Testis (tissue), 3 donors: Measurements from ENCODE around the gene CALML6. TPM values are rescaled to one million over a fixed set of nuclear protein-coding genes. Genes with fewer than 3 reads are reported as not detected.

Experiments
- DNase-seq: peaks from one replicate; pipeline ENCODE4 v3.0.0-alpha.2; 2019
- H3K27ac ChIP-seq, 2 donors: fragments of 200-600 bp; sonication (generic); one replicate each; pipeline ENCODE4 v1.5.1; 2019
- H3K27me3 ChIP-seq: fragments of 200-600 bp; sonication (generic); one replicate; pipeline ENCODE4 v1.5.1; 2019
- H3K36me3 ChIP-seq: fragments of 200-600 bp; sonication (generic); one replicate; pipeline ENCODE4 v1.5.1; 2017; ENCODE audit warnings: low read depth; ENCODE audit errors: missing control alignments
- H3K4me1 ChIP-seq: fragments of 200-600 bp; sonication (generic); one replicate; pipeline ENCODE4 v1.5.1; 2019
- H3K4me3 ChIP-seq, 2 donors: fragments of 200-600 bp; sonication (generic); one replicate each; pipeline ENCODE4 v1.5.1; 2017 to 2019
- H3K9me3 ChIP-seq: fragments of 200-600 bp; sonication (generic); one replicate; pipeline ENCODE4 v1.5.1; 2017
- POLR2A ChIP-seq: fragments of 450-650 bp; IDR thresholded peaks from one replicate; pipeline ENCODE4 v1.6.1; 2017; ENCODE audit warnings: antibody characterized with exemption, mild to moderate bottlenecking, moderate library complexity
- WGBS, 2 donors: methylation state at CpG; one replicate each; pipeline ENCODE4 v1.1.5; 2018; 5-methylcytosine and 5-hydroxymethylcytosine counted together
- intact Hi-C: fragments of 100-400 bp; cut with DNase I; formaldehyde crosslinking; loops from one replicate; pipeline ENCODE4 v1.15.1; 2023; ENCODE audit warnings: low total_unique reads
- polyA plus RNA-seq: library from polyadenylated mRNA; stranded (reverse); fragments of 350-450 nt; fragmentation: Illumina TruSeq; extraction: RNeasy Lipid Tissue Mini Kit (QIAGEN cat#74804); gene quantifications from one replicate; pipeline ENCODE4 v1.2.3, GENCODE V29; 2014; ENCODE audit warnings: low read depth, low replicate concordance; ENCODE audit not compliant: insufficient read depth
- total RNA-seq, 2 donors: library from RNA; depleted of rRNA; stranded (reverse); fragments of >200 nt; gene quantifications; one replicate each; pipeline ENCODE4 v1.2.3, GENCODE V29; 2016
- TF ChIP-seq, protein P1 (sequence below), 3 experiments: fragments of 450-650 bp in 2 of 3; fragments of 200-600 bp in 1 of 3; sonication (generic) in 1 of 3; IDR thresholded peaks; one replicate each; pipeline ENCODE4 v1.5.1; 2016 to 2019; ENCODE audit warnings: antibody characterized with exemption in 3 of 3, mild to moderate bottlenecking in 2 of 3, moderate library complexity in 1 of 3

Gene CALML6
- total and polyA plus RNA-seq, 3 donors from 2014 or later = 0.96 to 2.1 (median 1.2) TPM

DNA sequence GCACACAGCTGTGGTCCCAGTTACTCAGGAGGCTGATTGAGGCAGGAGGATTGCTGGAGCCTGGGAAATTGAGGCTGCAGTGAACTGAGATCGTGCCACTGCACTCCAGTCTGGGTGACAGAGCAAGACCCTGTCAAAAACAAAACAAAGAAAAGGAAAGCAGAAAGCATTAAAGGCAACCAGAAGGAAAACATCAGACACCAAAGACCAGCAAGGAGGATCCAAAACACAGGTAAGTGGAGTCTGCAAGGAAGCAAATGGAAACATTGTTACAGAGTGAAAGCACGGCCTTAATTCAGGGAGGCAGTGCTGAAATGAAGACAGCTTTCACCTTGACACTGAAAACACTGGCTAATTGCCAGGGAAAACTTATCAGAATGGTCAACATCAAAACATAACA lies 47.7 kb downstream of the CALML6 start:
- Histone ChIP-seq H3K36me3 (no peaks in the 10 kb centered on the region), H3K27ac (no peak overlapping the region), H3K27me3 (no peaks in the 10 kb centered on the region), H3K9me3 (no peaks in the 10 kb centered on the region), H3K4me1 (peaks cover 4% of the 10 kb centered on the region), H3K4me3 (no peak overlapping the region)
- WGBS, 2 donors = 54 to 67% methylated on average over 2 of the region's 2 CpGs
- no peak for DNase-seq
- intact Hi-C loops = no loop called here
- no peak for TF ChIP-seq POLR2A
- TF ChIP-seq, protein P1, sequence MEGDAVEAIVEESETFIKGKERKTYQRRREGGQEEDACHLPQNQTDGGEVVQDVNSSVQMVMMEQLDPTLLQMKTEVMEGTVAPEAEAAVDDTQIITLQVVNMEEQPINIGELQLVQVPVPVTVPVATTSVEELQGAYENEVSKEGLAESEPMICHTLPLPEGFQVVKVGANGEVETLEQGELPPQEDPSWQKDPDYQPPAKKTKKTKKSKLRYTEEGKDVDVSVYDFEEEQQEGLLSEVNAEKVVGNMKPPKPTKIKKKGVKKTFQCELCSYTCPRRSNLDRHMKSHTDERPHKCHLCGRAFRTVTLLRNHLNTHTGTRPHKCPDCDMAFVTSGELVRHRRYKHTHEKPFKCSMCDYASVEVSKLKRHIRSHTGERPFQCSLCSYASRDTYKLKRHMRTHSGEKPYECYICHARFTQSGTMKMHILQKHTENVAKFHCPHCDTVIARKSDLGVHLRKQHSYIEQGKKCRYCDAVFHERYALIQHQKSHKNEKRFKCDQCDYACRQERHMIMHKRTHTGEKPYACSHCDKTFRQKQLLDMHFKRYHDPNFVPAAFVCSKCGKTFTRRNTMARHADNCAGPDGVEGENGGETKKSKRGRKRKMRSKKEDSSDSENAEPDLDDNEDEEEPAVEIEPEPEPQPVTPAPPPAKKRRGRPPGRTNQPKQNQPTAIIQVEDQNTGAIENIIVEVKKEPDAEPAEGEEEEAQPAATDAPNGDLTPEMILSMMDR (IDR thresholded peaks at IDR 0.05) = no peak

DNA sequence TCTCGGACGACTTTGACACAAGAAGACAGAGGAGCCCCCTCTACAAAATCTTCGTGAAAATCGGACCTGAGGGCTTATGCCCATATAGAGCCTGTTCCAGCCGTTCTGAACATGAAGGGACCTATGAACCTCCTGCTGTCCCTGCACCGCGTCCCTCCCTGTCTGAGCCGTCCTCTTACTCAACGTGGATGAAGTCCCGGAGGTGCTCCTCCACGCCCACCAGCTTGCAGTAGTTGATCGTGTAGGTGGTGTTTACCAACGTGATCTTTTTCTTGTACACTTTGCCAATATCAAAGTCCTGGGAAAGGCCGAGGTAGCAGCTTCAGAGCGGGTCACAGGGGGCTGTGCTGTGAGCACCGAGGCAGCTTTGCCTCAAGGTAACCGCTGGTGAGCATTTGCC lies 48.5 kb downstream of the CALML6 start:
- intact Hi-C loops = no loop called here

DNA sequence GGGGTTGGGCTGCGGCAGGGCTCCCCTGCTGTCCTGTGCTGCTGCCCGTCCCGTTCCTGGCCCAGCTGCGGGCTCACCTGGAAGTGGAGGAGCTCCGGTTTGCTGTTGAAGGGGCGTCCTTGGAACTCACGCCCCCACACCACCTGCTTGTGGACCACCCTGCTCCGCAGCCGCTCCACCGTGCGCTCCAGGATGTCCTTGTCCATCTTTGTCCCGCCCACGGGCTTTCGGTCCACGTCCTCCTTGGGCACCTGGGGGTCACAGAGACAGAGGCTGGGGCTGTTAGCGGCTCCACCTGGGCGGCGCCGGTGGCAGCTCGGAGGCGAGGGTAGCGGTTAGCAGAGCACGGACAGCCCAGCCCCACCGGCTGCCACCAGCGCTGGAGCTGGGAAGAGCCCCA lies 49.8 kb downstream of the CALML6 start:
- WGBS, 2 donors = 82% methylated on average over 25 of the region's 25 CpGs; no CpG with 5 or more reads in 1 of the 2 donors

More for the DNA sequence above, 48.5 kb downstream of the CALML6 start:
- Histone ChIP-seq H3K27ac (no peak overlapping the region), H3K9me3 (no peaks in the 10 kb centered on the region), H3K4me1 (peaks cover 4% of the 10 kb centered on the region), H3K27me3 (no peaks in the 10 kb centered on the region), H3K4me3 (no peak overlapping the region), H3K36me3 (no peaks in the 10 kb centered on the region)
- no peak for DNase-seq
- TF ChIP-seq, protein P1 (IDR thresholded peaks at IDR 0.05) = no peak
- TF ChIP-seq POLR2A = no peak
- 92 to 95% methylated on average over 17 of the region's 17 CpGs for whole genome bisulfite sequencing, 2 donors

DNA sequence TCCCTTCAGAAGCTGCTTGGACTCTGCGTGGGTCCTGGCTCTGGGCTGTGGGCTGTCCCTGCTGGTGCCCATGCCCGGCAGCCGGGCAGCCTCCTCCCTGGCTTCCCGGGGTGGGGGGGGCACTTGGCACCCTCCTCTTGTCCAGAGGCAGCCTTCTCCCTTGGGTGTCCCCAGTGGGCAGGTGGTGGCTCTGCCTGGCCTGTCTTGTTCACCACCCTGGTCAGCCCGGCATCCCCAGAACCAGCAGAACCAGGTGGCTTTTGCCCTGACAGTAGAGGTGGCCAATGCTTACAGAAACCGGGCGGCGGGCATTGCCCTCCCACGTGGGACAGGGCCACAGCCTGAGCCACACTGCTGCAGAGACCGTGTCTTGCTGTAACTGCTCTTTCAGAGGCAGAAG lies 50.5 kb downstream of the CALML6 start:
- TF ChIP-seq, protein P1 (IDR thresholded peaks at IDR 0.05) = no peak
- TF ChIP-seq POLR2A = no peak
- 71% methylated on average over 10 of the region's 10 CpGs; no CpG with 5 or more reads in 1 of the 2 donors for WGBS, 2 donors
- no peak overlapping the region for H3K4me3 ChIP-seq
- DNase-seq = no peak
- no peaks in the 10 kb centered on the region for H3K36me3 ChIP-seq
- H3K27ac ChIP-seq = no peak overlapping the region
- H3K9me3 ChIP-seq = no peaks in the 10 kb centered on the region
- no peaks in the 10 kb centered on the region for H3K4me1 ChIP-seq
- intact Hi-C loops = no loop called here
- no peaks in the 10 kb centered on the region for H3K27me3 ChIP-seq

More for the DNA sequence above, 49.8 kb downstream of the CALML6 start:
- Histone ChIP-seq H3K36me3 (no peaks in the 10 kb centered on the region), H3K4me3 (no peak overlapping the region), H3K9me3 (no peaks in the 10 kb centered on the region), H3K27me3 (no peaks in the 10 kb centered on the region), H3K4me1 (peaks cover 2% of the 10 kb centered on the region), H3K27ac (no peak overlapping the region)
- intact Hi-C loops = no loop called here
- TF ChIP-seq, protein P1 (IDR thresholded peaks at IDR 0.05) = no peak
- no peak for TF ChIP-seq POLR2A
- no peak for DNase-seq

DNA sequence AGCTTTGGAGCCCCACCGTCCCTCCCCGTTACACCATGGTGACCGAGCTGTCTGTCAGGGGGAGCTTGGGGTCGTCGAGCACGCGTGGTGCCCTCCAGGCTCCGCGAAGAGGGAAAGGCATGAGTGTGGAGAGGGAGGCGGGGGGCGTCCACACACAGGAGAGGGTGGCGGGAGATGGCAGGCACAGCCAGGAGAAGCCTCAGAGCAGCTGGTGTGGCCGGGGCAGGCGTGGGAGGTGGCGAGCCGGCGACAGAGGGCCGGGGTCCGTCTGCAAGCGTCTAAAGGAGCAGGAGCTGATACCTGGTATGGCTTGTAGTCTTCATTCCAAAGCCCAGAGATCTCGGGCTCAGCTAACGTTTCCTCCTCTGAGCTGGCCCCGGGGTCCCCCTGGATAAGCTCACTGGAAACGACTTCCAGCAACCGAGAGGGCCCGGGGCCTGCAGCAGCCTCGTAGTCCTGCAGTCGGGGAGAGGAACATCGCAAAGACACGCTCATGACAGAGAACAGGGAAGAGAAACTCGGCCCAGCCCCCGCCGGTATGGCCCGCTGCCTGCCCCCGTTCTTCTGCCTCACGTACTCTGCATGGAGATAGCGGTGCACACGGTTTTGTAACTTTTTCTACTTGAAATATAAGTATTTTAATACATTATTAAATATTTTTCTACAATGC lies 51.1 kb downstream of the CALML6 start:
- no peak for TF ChIP-seq POLR2A
- TF ChIP-seq, protein P1 (IDR thresholded peaks at IDR 0.05) = no peak
- DNase-seq = no peak
- H3K27me3 ChIP-seq = no peaks in the 10 kb centered on the region
- H3K4me1 ChIP-seq = no peaks in the 10 kb centered on the region
- no peak overlapping the region for H3K4me3 ChIP-seq
- intact Hi-C loops = no loop called here
- no peaks in the 10 kb centered on the region for H3K9me3 ChIP-seq
- no peaks in the 10 kb centered on the region for H3K36me3 ChIP-seq
- 73 to 76% methylated on average over 34 to 38 of the region's 38 CpGs for WGBS, 2 donors
- H3K27ac ChIP-seq = no peak overlapping the region
